Endothelial cell of umbilical vein (primary cell): ENCODE results near the gene PTGER4.

ENCODE experiments used
- EZH2 ChIP-seq: IDR thresholded peaks from 2 replicates; pipeline ENCODE4 v1.6.1; 2012; ENCODE audit warnings: borderline replicate concordance, low read depth, mild to moderate bottlenecking, moderate library complexity, low read length, inconsistent platforms; ENCODE audit not compliant: severe bottlenecking
- FOS ChIP-seq: IDR thresholded peaks from 2 replicates; pipeline ENCODE4 v1.6.1; 2011; ENCODE audit warnings: mild to moderate bottlenecking, low read length, moderate library complexity, borderline replicate concordance; ENCODE audit not compliant: insufficient read depth
- MYC ChIP-seq: IDR thresholded peaks from one replicate; pipeline ENCODE4 v1.6.1; 2011; ENCODE audit warnings: mild to moderate bottlenecking, low read depth, low read length
- POLR2A ChIP-seq: IDR thresholded peaks from 2 replicates; pipeline ENCODE4 v1.6.1; 2012; ENCODE audit warnings: low read depth, mild to moderate bottlenecking, control low read depth, low read length
- POLR2AphosphoS5 ChIP-seq: IDR thresholded peaks from 2 replicates; pipeline ENCODE4 v1.6.1; 2012; ENCODE audit warnings: low read depth, mild to moderate bottlenecking, control low read depth, low read length, moderate library complexity; ENCODE audit not compliant: insufficient read depth
- TF ChIP-seq, protein P1 (sequence below), 2 donors: IDR thresholded peaks; 1 replicate in 1 of 2; 2 replicates in 1 of 2; pipeline ENCODE4 v1.5.1; 2011; ENCODE audit warnings: low read length in 2 of 2, mild to moderate bottlenecking in 2 of 2, moderate library complexity in 2 of 2, control low read depth in 1 of 2, inconsistent platforms in 1 of 2, low read depth in 1 of 2; ENCODE audit not compliant: insufficient read depth in 1 of 2; ENCODE audit errors: extremely low read depth in 1 of 2
- TF ChIP-seq, protein P2 (sequence below): IDR thresholded peaks from 2 replicates; pipeline ENCODE4 v1.6.1; 2011; ENCODE audit not compliant: insufficient read depth, insufficient read length

DNA sequence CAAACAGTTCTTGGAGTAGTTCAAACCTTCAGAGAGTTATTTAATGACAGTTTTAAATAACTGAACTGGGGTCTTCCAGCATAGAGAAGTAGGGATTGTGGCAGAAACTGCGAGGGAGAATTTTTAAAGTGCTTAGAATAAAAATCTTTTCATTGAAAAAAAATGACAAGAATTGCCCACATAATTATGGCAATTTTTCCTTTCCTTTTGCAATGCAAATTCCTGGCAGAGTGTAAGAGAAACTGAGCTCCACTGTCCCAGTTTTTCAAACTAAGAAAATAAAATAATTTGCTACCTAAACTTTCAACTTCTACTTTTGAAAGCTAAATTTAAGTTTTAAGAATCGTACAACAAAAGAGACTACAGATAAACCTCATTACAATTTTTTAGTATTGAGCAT, 2.3 kb upstream of the PTGER4 start:
- TF ChIP-seq EZH2 = no peak
- TF ChIP-seq, protein P1, sequence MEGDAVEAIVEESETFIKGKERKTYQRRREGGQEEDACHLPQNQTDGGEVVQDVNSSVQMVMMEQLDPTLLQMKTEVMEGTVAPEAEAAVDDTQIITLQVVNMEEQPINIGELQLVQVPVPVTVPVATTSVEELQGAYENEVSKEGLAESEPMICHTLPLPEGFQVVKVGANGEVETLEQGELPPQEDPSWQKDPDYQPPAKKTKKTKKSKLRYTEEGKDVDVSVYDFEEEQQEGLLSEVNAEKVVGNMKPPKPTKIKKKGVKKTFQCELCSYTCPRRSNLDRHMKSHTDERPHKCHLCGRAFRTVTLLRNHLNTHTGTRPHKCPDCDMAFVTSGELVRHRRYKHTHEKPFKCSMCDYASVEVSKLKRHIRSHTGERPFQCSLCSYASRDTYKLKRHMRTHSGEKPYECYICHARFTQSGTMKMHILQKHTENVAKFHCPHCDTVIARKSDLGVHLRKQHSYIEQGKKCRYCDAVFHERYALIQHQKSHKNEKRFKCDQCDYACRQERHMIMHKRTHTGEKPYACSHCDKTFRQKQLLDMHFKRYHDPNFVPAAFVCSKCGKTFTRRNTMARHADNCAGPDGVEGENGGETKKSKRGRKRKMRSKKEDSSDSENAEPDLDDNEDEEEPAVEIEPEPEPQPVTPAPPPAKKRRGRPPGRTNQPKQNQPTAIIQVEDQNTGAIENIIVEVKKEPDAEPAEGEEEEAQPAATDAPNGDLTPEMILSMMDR (IDR thresholded peaks at IDR 0.05; ENCODE audit: extremely low read depth in 1 of 2, insufficient read depth in 1 of 2, low read depth in 1 of 2, low read length in 2 of 2) = no peak
- TF ChIP-seq MYC = no peak
- TF ChIP-seq POLR2AphosphoS5 = no peak
- TF ChIP-seq POLR2A = no peak
- TF ChIP-seq FOS = no peak
- TF ChIP-seq, protein P2, sequence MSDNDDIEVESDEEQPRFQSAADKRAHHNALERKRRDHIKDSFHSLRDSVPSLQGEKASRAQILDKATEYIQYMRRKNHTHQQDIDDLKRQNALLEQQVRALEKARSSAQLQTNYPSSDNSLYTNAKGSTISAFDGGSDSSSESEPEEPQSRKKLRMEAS = no peak
